ENCODE measurements around the gene MAP3K9.

Gene MAP3K9

DNA sequence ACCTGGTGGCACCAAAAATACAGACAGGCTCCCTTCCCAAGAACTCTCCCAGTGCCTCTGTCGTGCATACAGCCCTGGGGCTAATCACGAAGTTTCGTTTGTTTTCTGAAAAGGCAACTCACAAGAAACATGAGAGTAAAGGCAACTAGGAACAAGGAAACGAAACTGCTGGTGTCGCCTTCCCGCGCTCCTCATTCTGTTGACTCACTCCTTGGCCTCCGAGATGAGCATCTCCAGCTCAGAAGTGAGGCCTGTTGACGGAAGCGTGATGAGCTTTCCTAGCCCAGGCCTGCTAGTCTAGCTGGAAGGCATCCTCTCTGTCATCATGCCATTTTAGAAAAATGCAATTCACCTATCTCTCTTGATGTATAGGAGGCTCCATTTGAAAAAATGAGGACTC, 117.1 kb downstream of the MAP3K9 start:
- Histone ChIP-seq H3K27me3 (ENCODE audit: control insufficient read depth in 5 of 5, insufficient read depth in 4 of 5, low read length in 5 of 5) (no peaks in the 10 kb centered on the region), H3K27ac (ENCODE audit: low read depth, low read length) (no peak overlapping the region), H3K4me3 (ENCODE audit: low read depth in 1 of 5, low read length in 5 of 5) (no peak overlapping the region), H3K4me1 (ENCODE audit: control insufficient read depth in 5 of 5, insufficient read depth in 5 of 5, low read length in 5 of 5) (no peaks in the 10 kb centered on the region), H3K36me3 (ENCODE audit: control insufficient read depth in 5 of 5, insufficient read depth in 5 of 5, low read length in 5 of 5) (no peaks in the 10 kb centered on the region), H3K9me3 (ENCODE audit: control insufficient read depth in 5 of 5, low read length in 5 of 5) (no peaks in the 10 kb centered on the region), H3K9ac (ENCODE audit: low read length in 5 of 5) (no peak overlapping the region)

DNA sequence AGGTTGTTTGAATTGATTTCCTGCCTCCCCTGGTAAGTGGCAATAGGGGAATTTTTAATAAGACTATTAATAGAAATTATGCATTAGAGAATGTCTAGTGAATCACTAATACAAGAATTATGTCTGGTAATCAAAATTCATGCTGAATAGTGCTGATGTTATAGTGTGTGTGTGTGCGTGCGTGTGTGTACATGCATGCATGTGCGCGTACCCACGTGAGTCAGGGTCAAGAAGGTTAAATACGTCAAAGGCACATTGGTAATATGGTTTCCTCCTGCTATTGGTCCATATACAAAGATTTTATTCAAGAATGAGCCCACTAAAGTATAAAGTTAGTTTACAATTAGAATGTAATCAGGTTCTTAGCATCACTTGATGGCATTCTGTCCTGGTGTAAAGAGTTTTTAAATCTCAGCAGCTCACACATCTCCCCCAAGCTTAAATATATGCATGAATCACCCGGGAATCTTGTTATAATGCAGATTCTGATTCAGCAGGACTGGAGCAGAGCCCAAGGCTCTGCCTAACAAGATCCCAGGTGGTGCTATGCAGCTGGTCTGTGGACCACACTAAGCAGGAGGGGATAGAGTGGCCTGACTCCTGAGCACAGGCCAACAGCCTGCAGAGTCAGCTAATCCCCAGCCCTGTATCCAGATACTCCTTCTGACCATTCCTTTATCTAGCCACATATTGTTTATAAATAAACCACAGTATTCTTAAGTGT, 123.7 kb downstream of the MAP3K9 start:
- H3K27ac ChIP-seq (ENCODE audit: low read depth, low read length), result no peak overlapping the region
- no peaks in the 10 kb centered on the region for H3K27me3 ChIP-seq (ENCODE audit: control insufficient read depth in 5 of 5, insufficient read depth in 4 of 5, low read length in 5 of 5)
- H3K36me3 ChIP-seq (ENCODE audit: control insufficient read depth in 5 of 5, insufficient read depth in 5 of 5, low read length in 5 of 5), result no peaks in the 10 kb centered on the region
- no peak overlapping the region for H3K9ac ChIP-seq (ENCODE audit: low read length in 5 of 5)
- H3K9me3 ChIP-seq (ENCODE audit: control insufficient read depth in 5 of 5, low read length in 5 of 5), result no peaks in the 10 kb centered on the region
- no peak overlapping the region for H3K4me3 ChIP-seq (ENCODE audit: low read depth in 1 of 5, low read length in 5 of 5)
- no peaks in the 10 kb centered on the region for H3K4me1 ChIP-seq (ENCODE audit: control insufficient read depth in 5 of 5, insufficient read depth in 5 of 5, low read length in 5 of 5)

DNA sequence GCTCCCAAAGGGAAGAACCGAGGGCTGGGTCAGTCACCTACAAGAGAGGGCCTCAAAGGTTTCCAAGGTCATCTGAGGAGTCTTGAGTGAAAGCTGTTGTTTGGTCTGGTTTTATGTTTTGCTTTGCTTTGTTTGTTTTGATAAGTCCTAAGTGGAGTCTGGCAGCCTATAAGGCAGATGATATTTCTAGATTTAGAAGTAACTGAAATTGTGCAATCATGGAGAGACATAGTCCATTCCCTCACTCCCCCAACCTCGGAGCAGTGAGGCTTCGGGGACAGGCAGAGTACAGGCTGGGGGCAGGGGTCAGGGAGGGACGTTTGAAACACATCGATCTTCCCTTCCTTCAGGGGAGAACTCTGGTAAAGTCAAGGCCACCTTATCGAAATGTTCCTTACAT, 125.3 kb downstream of the MAP3K9 start:
- Histone ChIP-seq H3K27ac (ENCODE audit: low read depth, low read length) (no peak overlapping the region), H3K9ac (ENCODE audit: low read length in 5 of 5) (no peak overlapping the region)

GRCh38 chr14:70680748-70681147, 128.6 kb downstream of the MAP3K9 start:
- Histone ChIP-seq H3K4me1 (ENCODE audit: control insufficient read depth in 5 of 5, insufficient read depth in 5 of 5, low read length in 5 of 5) (no peaks in the 10 kb centered on the region), H3K4me3 (ENCODE audit: low read depth in 1 of 5, low read length in 5 of 5) (no peak overlapping the region), H3K9ac (ENCODE audit: low read length in 5 of 5) (no peak overlapping the region), H3K27me3 (ENCODE audit: control insufficient read depth in 5 of 5, insufficient read depth in 4 of 5, low read length in 5 of 5) (peaks cover 0 to 4% (median 0%) of the 10 kb centered on the region in 5 donors), H3K9me3 (ENCODE audit: control insufficient read depth in 5 of 5, low read length in 5 of 5) (no peaks in the 10 kb centered on the region), H3K27ac (ENCODE audit: low read depth, low read length) (no peak overlapping the region), H3K36me3 (ENCODE audit: control insufficient read depth in 5 of 5, insufficient read depth in 5 of 5, low read length in 5 of 5) (no peaks in the 10 kb centered on the region)

More for the DNA sequence above, 125.3 kb downstream of the MAP3K9 start:
- no peaks in the 10 kb centered on the region for H3K27me3 ChIP-seq (ENCODE audit: control insufficient read depth in 5 of 5, insufficient read depth in 4 of 5, low read length in 5 of 5)
- no peaks in the 10 kb centered on the region for H3K4me1 ChIP-seq (ENCODE audit: control insufficient read depth in 5 of 5, insufficient read depth in 5 of 5, low read length in 5 of 5)
- H3K4me3 ChIP-seq (ENCODE audit: low read depth in 1 of 5, low read length in 5 of 5), result no peak overlapping the region
- H3K36me3 ChIP-seq (ENCODE audit: control insufficient read depth in 5 of 5, insufficient read depth in 5 of 5, low read length in 5 of 5), result no peaks in the 10 kb centered on the region
- H3K9me3 ChIP-seq (ENCODE audit: control insufficient read depth in 5 of 5, low read length in 5 of 5), result no peaks in the 10 kb centered on the region

DNA sequence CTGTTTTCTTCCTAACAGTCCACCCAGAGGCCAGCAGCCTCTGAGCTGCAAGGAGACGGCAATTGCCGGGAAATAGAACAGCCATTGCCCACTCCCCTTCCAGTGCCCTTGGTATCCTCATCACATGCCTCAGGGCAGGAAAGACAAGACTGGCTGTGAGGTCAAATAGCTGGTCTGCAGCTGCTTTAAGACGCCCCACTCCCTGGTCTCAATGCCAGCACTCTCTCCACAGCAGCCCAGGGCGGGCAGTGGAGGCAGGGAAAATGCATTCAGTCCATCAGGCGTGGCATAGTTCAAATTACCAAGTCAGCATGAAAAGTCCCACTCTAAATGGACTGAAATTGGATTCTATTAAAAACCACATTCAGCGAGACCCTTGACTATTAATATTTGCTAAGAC, 132.0 kb downstream of the MAP3K9 start:
- Histone ChIP-seq H3K27ac (ENCODE audit: low read depth, low read length) (no peak overlapping the region), H3K36me3 (ENCODE audit: control insufficient read depth in 5 of 5, insufficient read depth in 5 of 5, low read length in 5 of 5) (no peaks in the 10 kb centered on the region), H3K4me1 (ENCODE audit: control insufficient read depth in 5 of 5, insufficient read depth in 5 of 5, low read length in 5 of 5) (no peaks in the 10 kb centered on the region), H3K9me3 (ENCODE audit: control insufficient read depth in 5 of 5, low read length in 5 of 5) (no peaks in the 10 kb centered on the region), H3K27me3 (ENCODE audit: control insufficient read depth in 5 of 5, insufficient read depth in 4 of 5, low read length in 5 of 5) (peaks cover 0 to 4% (median 0%) of the 10 kb centered on the region in 5 donors), H3K4me3 (ENCODE audit: low read depth in 1 of 5, low read length in 5 of 5) (no peak overlapping the region), H3K9ac (ENCODE audit: low read length in 5 of 5) (no peak overlapping the region)
